Measurements from ENCODE around the gene LRRC7.
"Not testable (repeated sequence)": the region's sequence is repeated elsewhere in the genome, so short reads cannot be mapped to it uniquely, and the experiment has no call there.

The LRRC7 gene

DNA sequence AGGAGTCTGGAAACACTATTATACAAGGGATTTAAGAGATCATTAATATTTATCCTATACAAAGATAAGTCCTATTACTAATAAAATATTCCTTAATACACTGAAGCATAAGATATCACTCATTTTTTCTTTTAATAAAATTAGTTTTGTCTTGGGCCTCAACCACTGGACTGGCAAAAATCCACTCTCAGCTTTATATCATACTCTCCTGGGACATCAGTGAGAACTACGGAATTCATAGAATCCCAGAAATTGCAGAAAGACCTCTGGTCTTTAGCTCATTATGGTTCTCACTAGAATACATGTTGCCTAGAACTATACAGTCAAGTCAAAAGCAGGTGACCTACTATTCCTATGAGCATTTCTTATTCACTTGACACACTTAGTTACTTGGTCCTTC lies 352.7 kb downstream of the LRRC7 start:
- TF ChIP-seq, protein P1, sequence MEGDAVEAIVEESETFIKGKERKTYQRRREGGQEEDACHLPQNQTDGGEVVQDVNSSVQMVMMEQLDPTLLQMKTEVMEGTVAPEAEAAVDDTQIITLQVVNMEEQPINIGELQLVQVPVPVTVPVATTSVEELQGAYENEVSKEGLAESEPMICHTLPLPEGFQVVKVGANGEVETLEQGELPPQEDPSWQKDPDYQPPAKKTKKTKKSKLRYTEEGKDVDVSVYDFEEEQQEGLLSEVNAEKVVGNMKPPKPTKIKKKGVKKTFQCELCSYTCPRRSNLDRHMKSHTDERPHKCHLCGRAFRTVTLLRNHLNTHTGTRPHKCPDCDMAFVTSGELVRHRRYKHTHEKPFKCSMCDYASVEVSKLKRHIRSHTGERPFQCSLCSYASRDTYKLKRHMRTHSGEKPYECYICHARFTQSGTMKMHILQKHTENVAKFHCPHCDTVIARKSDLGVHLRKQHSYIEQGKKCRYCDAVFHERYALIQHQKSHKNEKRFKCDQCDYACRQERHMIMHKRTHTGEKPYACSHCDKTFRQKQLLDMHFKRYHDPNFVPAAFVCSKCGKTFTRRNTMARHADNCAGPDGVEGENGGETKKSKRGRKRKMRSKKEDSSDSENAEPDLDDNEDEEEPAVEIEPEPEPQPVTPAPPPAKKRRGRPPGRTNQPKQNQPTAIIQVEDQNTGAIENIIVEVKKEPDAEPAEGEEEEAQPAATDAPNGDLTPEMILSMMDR (conservative IDR thresholded peaks at IDR 0.05; ENCODE audit: low read depth): no peak
- H3K27ac ChIP-seq: no peak overlapping the region
- ChIA-PET POLR2A (ENCODE audit: low non-redundant PET) (no interaction called here), CTCF (no interaction called here)
- no peak for DNase-seq (ENCODE audit: low spot score)

DNA sequence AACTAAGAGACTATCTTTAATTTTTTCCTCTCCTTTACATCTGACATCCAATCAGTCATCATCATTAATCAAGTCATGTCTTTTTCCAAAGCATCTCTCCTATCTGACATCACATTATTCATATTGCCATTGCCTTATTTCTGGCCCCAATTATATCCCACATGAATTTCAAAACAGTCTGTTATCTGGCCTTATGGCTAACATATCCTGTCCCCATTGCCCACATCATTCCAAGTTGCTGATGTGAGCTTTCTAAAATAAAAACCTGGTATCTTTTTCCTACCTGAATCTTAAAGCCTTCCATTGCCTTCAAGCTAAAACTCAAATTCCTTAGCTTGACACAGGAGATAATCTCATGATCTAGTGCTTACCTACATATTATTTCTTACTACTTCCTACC lies 353.8 kb downstream of the LRRC7 start:
- CTCF ChIA-PET: no interaction called here
- DNase-seq (ENCODE audit: low spot score): no peak
- H3K27ac ChIP-seq: no peak overlapping the region
- POLR2A ChIA-PET (ENCODE audit: low non-redundant PET): no interaction called here
- TF ChIP-seq, protein P1 (conservative IDR thresholded peaks at IDR 0.05; ENCODE audit: low read depth): no peak

DNA sequence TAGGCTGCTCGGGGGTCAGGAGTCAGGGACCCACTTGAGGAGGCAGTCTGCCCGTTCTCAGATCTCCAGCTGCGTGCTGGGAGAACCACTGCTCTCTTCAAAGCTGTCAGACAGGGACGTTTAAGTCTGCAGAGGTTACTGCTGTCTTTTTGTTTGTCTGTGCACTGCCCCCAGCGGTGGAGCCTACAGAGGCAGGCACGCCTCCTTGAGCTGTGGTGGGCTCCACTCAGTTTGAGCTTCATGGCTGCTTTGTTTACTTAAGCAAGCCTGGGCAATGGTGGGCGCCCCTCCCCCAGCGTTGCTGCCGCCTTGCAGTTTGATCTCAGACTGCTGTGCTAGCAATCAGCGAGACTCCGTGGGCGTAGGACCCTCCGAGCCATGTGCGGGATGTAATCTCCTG lies 360.5 kb downstream of the LRRC7 start:
- H3K27ac ChIP-seq; POLR2A ChIA-PET (ENCODE audit: low non-redundant PET); DNase-seq (ENCODE audit: low spot score): not testable (repeated sequence)
- CTCF ChIA-PET: interaction anchor here (0.8 kb wide), 1 partner anchor 1119 kb away, joined by 3 read pairs; no protein-coding TSS in a partner anchor

DNA sequence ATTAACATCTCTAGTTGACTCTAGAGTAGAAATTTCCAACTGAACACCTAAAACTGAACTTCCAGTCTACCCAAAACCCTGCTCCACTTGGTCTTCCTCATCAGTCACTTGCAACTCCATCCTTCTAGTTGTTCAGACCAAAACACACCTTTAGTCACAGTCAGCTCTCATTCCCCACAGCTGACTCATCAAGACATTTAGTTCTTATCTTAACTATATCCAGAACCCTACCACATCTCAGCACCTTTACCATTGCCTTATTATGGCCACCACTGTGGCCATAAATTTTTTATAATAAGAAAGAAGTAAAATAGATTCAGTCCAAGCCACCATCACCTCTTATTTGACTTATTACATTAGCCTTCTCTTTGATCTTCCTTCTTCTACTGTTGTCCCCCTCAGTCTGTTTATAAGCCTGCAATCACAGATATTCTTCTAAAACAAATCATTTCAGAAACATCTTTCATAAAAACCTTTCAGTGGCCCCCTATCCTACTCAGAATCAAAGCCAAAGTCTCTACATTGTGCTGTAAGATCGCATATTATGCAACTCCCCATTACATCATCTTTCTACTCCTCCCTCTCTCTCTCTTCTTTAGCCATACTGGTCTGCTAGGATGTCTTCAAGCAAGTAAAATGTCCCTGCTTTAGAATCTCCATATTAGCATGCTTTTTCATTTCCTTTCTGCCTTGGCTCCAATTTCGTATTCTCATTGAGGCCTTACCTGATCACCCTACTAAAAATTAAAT lies 361.8 kb downstream of the LRRC7 start:
- TF ChIP-seq, protein P1 (conservative IDR thresholded peaks at IDR 0.05; ENCODE audit: low read depth): no peak
- POLR2A ChIA-PET (ENCODE audit: low non-redundant PET): no interaction called here
- peak; percentile 1 for DNase-seq (ENCODE audit: low spot score)
- no peak overlapping the region for H3K27ac ChIP-seq
- CTCF ChIA-PET: no interaction called here

DNA sequence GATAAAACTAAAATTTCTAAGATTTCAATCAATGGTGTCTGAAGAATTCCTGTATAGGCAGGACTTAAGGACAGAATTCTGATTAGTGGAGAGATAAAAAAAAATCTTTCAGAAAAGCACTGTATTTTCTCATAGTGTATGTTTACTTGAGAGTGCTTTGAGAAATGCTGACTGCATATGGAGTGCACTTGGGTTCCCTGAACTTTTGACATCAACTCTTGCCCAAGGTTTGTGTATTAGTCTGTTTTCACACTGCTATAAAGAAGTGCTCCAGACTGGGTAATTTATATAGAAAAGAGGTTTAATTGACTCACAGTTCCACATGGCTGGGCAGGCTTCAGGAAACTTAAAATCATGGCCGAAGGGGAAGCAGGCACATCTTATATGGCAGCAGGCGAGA lies 362.7 kb downstream of the LRRC7 start:
- H3K27ac ChIP-seq: no peak overlapping the region
- ChIA-PET POLR2A (ENCODE audit: low non-redundant PET) (no interaction called here), CTCF (no interaction called here)
- TF ChIP-seq, protein P1 (conservative IDR thresholded peaks at IDR 0.05; ENCODE audit: low read depth): no peak
- DNase-seq (ENCODE audit: low spot score): no peak

DNA sequence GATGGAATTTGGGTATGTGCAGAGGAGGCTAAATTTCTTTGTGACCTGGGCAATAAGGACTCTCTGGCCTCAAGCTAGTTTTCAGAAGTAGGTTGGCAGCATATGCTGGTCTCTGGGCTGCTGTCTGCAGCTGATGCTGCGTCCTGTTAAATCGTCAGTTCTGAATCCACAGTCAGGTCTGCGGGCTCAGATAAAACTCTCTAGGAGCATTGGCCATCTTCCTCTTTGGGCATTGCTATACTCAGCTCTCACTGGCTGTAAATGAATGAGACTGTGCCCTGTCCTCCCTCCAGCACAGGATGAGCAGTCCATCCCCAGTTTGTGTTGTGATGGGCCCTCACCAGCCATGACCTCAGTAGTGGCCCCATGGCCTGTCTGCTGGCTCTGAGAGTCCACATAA lies 365.0 kb downstream of the LRRC7 start:
- CTCF ChIA-PET: interaction anchor here (0.6 kb wide), 1 partner anchor 904 kb away, joined by 4 read pairs; no protein-coding TSS in a partner anchor
- H3K27ac ChIP-seq: no peak overlapping the region
- no peak for DNase-seq (ENCODE audit: low spot score)
- POLR2A ChIA-PET (ENCODE audit: low non-redundant PET): no interaction called here
- TF ChIP-seq, protein P1 (conservative IDR thresholded peaks at IDR 0.05; ENCODE audit: low read depth): no peak

DNA sequence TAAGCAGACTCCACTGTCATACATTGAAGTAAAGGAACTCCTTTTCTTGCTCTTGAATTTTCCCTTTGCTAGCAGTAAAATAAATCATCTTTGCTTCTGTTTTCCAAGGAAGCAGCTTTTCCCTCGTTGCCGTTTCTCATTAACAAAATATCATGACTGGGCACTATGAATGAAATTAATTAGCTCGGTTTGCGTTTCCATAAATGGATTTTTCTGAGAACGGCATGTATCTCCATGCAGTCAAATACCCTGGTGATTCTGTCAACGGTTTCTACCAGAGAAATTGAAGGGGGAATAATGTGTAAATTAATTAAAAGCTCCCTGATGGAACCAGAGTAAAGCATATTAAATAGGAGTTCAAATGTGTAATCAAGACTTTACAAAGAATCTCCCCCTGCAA lies 372.5 kb downstream of the LRRC7 start:
- POLR2A ChIA-PET (ENCODE audit: low non-redundant PET): no interaction called here
- H3K27ac ChIP-seq: no peak overlapping the region
- CTCF ChIA-PET: no interaction called here
- TF ChIP-seq, protein P1 (conservative IDR thresholded peaks at IDR 0.05; ENCODE audit: low read depth): no peak
- DNase-seq (ENCODE audit: low spot score): no peak
